Measurements from ENCODE around the gene ADSS1.

DNA sequence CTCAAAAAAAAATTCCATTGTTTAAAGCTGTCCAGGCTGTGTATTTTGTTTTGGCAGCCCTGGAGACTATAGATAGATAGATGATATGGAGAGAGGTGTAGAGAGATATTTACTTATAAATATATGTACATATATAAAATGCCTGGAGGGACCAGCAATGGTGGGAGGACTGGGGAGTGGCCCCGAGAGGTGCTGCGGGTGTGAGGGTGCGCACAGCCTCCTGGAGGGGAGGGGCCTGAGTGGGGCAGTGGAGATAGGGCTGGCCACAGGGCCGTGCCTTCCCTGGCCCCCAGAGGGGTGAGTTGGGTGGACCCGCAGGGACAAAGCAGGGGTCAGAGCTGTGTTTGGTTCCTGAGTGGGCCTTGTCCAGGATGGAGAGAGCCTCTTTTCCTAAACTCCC is 6.5 kb downstream of the ADSS1 start:
- TF ChIP-seq, protein P1, sequence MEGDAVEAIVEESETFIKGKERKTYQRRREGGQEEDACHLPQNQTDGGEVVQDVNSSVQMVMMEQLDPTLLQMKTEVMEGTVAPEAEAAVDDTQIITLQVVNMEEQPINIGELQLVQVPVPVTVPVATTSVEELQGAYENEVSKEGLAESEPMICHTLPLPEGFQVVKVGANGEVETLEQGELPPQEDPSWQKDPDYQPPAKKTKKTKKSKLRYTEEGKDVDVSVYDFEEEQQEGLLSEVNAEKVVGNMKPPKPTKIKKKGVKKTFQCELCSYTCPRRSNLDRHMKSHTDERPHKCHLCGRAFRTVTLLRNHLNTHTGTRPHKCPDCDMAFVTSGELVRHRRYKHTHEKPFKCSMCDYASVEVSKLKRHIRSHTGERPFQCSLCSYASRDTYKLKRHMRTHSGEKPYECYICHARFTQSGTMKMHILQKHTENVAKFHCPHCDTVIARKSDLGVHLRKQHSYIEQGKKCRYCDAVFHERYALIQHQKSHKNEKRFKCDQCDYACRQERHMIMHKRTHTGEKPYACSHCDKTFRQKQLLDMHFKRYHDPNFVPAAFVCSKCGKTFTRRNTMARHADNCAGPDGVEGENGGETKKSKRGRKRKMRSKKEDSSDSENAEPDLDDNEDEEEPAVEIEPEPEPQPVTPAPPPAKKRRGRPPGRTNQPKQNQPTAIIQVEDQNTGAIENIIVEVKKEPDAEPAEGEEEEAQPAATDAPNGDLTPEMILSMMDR (conservative IDR thresholded peaks at IDR 0.05; ENCODE audit: low read depth, low read length) = no peak
- no peak for TF ChIP-seq EZH2 (IDR thresholded peaks at IDR 0.05; ENCODE audit: borderline replicate concordance, low read depth, low read length, poor library complexity, severe bottlenecking)
